NCI-H187 (cell line): ENCODE data around the gene UBE3B.
"Not testable (repeated sequence)": the region's sequence is repeated elsewhere in the genome, so short reads cannot be mapped to it uniquely, and the experiment has no call there.

ENCODE experiments used
- DNase-seq, 2 experiments: peaks; one replicate each; lab custom pipeline; 2025; lab: John Stamatoyannopoulos, UW

Gene UBE3B, protein sequence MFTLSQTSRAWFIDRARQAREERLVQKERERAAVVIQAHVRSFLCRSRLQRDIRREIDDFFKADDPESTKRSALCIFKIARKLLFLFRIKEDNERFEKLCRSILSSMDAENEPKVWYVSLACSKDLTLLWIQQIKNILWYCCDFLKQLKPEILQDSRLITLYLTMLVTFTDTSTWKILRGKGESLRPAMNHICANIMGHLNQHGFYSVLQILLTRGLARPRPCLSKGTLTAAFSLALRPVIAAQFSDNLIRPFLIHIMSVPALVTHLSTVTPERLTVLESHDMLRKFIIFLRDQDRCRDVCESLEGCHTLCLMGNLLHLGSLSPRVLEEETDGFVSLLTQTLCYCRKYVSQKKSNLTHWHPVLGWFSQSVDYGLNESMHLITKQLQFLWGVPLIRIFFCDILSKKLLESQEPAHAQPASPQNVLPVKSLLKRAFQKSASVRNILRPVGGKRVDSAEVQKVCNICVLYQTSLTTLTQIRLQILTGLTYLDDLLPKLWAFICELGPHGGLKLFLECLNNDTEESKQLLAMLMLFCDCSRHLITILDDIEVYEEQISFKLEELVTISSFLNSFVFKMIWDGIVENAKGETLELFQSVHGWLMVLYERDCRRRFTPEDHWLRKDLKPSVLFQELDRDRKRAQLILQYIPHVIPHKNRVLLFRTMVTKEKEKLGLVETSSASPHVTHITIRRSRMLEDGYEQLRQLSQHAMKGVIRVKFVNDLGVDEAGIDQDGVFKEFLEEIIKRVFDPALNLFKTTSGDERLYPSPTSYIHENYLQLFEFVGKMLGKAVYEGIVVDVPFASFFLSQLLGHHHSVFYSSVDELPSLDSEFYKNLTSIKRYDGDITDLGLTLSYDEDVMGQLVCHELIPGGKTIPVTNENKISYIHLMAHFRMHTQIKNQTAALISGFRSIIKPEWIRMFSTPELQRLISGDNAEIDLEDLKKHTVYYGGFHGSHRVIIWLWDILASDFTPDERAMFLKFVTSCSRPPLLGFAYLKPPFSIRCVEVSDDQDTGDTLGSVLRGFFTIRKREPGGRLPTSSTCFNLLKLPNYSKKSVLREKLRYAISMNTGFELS

GRCh38 chr12:109477185-109477962 is at the start of gene UBE3B, which contains the start of gene KCTD10:
UBE3B (plus strand) TSS chr12:109477634; CDS start chr12:109483552, 5,918 bp downstream.
KCTD10 (minus strand) TSS chr12:109477300; CDS start chr12:109477262, 38 bp downstream.
- DNase-seq: peak; percentile 84 to 90

- DNase-seq: peak; percentile 56 to 74
Measured at GRCh38 chr12:109428037-109428629, 49.3 kb upstream of the UBE3B start.

- not testable (repeated sequence) for DNase-seq
Measured at GRCh38 chr12:109428804-109429203, 48.6 kb upstream of the UBE3B start.

DNA sequence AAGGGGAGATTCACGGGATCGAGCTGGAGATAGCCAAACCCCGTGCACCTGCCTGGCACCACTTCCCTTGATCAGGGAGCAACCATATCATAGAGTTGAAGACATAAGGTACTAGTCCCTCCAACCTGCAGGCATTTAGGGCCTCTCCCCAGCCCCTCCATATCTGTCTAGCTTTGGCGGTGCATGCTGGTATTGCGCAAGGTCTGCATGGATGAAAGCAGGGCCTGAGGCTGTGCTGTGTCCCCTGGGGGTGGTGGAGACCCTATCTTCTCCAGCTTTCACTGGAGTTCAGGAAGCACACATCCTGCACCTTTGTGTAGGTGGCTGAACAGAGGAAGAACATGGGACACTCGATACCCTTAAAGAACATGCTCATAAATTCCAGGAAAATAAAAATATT is 47.2 kb upstream of the UBE3B start:
- DNase-seq: no peak

- DNase-seq: no peak
Measured at GRCh38 chr12:109432431-109432830, 45.0 kb upstream of the UBE3B start.

- DNase-seq: peak; percentile 52 to 74
Measured at GRCh38 chr12:109432842-109433304, 44.6 kb upstream of the UBE3B start.

DNA sequence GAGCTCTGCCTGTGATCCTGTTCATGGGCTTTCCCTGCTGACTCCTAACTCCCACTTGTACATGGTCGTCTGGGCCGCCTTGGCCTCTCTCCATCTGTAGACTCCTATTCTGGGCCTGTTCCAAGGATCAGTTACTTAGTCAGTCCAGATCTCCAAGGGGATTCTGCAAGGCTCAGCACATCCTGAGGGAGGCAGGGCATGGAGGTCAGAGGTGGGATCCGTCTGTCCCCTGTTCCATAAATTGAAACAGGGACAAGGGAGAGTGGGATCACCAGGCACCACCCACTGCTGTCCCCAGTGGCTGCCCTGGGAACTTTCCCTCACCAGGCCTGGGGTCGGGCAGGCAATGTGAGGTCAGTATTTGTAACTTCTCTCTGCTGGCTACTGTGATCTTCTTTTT is 43.8 kb upstream of the UBE3B start:
- DNase-seq: no peak

- DNase-seq: no peak
Measured at GRCh38 chr12:109434582-109434981, 42.9 kb upstream of the UBE3B start.

- no peak for DNase-seq
Measured at GRCh38 chr12:109435428-109436187, 41.8 kb upstream of the UBE3B start.

DNA sequence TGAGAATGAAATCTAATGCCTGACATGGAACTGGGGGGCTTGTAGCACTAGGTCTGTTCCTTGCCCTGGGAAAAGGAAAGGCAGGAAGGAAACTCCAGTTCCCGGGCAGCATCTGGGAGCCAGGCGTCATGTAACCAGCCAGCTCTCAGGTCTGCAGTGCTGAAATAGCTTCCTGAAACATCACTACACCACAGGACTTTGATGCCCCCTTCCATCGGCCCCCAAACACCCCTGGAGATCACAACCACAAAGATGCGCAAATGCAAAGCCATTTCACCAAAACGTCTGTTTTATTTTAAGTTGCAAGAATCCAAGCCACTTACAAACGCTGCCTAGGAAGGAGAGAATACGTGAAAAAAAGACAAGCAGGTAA is 41.3 kb upstream of the UBE3B start:
- no peak for DNase-seq

GRCh38 chr12:109439181-109439580 is 38.3 kb upstream of the UBE3B start:
- DNase-seq: no peak

- DNase-seq: not testable (repeated sequence)
Measured at GRCh38 chr12:109439951-109440350, 37.5 kb upstream of the UBE3B start.

GRCh38 chr12:109440851-109441490 is 36.5 kb upstream of the UBE3B start:
- no peak for DNase-seq

DNA sequence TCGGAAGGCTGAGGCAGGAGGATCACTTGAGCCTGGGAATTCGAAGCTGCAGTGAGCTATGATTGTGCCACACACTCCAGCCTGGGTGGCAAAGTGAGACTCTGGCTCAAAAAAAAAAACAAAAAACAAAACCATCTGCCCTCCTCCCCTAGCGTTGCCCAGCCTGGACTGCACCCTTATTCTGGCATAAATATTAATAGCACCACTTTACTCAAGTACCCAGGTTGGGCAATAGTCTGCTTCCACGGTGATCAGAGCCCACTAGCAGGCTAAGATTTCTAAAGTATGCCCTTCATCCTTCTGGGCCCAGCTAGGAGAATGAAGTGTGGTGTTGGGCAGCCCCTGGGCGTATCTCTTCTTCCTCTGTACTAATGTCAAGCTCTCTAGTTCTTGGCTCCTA is 33.6 kb upstream of the UBE3B start:
- DNase-seq: no peak

- DNase-seq: no peak
Measured at GRCh38 chr12:109444259-109444658, 33.2 kb upstream of the UBE3B start.

DNA sequence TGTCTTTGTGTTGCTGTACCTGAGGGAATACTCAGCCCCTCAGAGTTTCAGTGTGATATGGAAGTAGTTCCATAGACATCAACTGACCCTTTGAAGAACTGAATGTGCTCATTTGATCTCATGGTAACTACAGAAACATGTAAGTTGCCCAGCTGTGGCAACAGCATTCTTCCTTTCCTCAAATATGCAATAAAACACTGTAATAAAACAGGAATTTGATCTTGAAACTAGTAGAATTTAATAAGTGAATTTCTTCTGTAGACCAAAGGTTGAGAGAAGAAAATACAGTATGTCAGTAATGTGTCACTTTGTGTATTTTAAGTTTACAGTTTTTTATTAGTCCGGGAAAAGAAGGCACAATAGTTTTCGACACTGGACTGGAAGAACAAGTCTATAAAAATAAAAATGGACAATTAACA is 32.2 kb upstream of the UBE3B start:
- no peak for DNase-seq

- DNase-seq: no peak
Measured at GRCh38 chr12:109446869-109447268, 30.6 kb upstream of the UBE3B start.

DNA sequence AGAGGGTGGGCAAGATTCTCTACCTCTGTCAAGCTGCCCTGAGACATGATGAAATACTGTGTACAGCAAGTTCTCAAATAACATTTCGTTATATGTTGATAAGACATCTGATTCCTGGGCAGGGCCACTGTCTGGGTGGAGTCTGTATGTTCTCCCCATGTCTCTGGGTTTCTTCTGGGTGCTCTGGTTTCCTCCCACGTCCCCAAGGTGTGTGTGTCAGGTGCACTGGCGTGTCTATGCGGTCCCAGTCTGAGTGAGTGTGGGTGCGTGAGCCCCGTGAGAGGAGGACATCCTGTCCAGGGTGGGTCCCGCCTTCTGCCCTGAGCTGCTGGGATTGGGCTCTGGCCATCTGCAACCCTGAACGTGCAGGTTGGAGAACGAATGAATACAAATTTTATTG is 30.0 kb upstream of the UBE3B start:
- DNase-seq: no peak

- no peak for DNase-seq
Measured at GRCh38 chr12:109448272-109448671, 29.2 kb upstream of the UBE3B start.
